Epithelial cell of alveolus of lung (primary cell): ENCODE results near the gene RFX2. TPM values are rescaled to one million over a fixed set of nuclear protein-coding genes. Genes with fewer than 3 reads are reported as not detected.

ENCODE experiments used
- total RNA-seq: library from RNA; depleted of rRNA; stranded (reverse); fragments of >200 nt; gene quantifications from 2 replicates; pipeline ENCODE4 v1.2.1, GENCODE V29; 2015

RFX2 gene
- total RNA-seq: 2.5 and 3.5 TPM in 2 replicates

DNA sequence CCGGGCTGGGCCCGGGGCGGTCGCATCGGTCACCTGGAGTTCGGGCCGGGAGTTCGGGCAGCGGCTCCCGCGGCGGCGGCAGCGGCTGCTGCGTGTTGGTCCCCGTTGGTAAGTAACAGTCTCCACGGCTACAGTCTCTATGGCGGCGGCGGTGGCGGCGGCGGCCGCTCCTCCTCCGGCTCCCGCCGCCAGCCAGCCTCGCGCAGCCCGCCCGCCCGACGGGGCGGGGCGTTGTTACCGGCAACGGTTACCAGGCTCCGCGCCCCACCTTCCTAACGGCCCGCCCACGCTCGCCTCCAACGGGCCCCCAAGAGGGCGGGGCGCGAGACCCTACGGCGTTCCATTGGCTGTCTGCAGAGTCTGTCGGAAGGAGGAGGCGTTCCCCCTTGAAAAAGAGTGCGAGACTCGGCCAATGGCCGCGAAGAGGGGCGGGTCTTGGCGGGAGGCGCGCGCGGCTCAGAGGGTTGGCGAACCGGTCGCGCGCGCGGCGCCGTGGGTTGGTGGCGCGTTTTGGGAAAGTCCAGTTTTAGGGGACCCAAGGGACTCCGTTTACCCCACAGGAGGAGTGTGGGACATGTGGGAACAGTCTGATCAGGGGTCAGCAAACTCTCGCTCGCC lies at the start of gene RFX2:
Gene RFX2, minus strand, starts transcription at position 141 of the 618 bp plus-strand sequence. CDS start 63,004 bp downstream, outside the sequence.

DNA sequence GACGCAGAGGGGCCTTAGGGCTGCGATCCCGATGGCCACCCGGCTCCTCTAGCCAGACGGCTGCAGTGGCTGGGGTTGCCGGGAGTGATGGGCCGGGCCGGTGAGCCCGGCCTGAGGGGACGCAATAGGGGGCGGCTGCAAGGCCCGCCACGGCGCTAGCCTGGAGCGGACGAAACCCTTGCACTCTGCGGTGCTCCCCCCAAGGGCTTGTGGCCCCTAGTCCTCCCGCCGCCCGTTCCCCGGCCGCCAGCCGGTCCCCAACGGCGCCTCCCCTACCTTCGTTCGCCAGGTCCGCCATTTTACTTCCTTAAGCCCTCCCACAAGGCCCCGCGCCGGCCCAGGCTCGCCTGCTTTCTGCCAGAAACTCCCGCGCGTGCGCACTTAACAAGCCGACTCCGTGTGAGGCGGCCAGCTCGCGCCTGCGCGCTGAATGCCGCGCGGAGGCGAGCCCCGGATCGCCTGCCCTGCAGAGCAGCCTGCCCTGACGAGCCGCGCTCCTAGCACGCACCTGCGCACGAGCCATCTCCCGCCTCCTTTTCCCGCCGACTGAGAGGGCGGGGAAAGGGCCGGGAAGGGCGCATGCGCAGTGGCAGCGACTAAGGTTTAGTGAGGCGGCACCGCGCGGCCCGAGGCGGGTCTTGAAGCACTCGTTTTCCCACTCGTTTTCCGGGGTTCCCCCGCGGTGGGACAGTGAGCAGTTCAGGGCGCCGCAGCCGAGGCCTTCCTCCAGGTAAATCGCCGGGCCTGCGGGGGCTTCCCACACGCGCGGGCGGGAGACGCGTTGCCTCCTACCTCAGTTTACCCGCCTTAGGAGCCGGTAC lies 132.3 kb downstream of the RFX2 start, which contains the start of gene RANBP3:
Gene RANBP3, minus strand, starts transcription at position 356 of the 821 bp plus-strand sequence. Its CDS starts 58 bp downstream, at position 298.

Other genes with a start within 250 kb of the RFX2 start
- not detected in 2 replicates for gene FUT5, start 240.0 kb downstream of the RFX2 start, total RNA-seq
- 275 and 487 TPM in 2 replicates for gene NDUFA11, start 206.7 kb downstream of the RFX2 start, total RNA-seq
- 2.3 and 10.9 TPM in 2 replicates for gene VMAC, start 205.6 kb downstream of the RFX2 start, total RNA-seq
- 1.8 and 4.2 TPM in 2 replicates for gene CAPS, start 196.2 kb downstream of the RFX2 start, total RNA-seq
- gene RANBP3, start 132.4 kb downstream of the RFX2 start, total RNA-seq: 44.2 and 46.0 TPM in 2 replicates
- not detected in 2 replicates for gene ACSBG2, start 25.2 kb upstream of the RFX2 start, total RNA-seq
- gene MLLT1, start 169.5 kb upstream of the RFX2 start, total RNA-seq: 20.4 and 44.3 TPM in 2 replicates
- not detected in 2 replicates for gene ACER1, start 223.1 kb upstream of the RFX2 start, total RNA-seq